Esophagus squamous epithelium (tissue), 5 donors: ENCODE results near the gene HHIPL1. TPM values are rescaled to one million over a fixed set of nuclear protein-coding genes. Genes with fewer than 3 reads are reported as not detected.

Experiments used
- DNase-seq: peaks from one replicate; lab custom pipeline; 2025; lab: John Stamatoyannopoulos, UW
- H3K27ac ChIP-seq, 4 donors: fragments of 200-600 bp; sonication (generic); one replicate each; pipeline ENCODE4 v1.5.1; 2016 to 2019; ENCODE audit warnings: mild to moderate bottlenecking in 1 of 4
- H3K27me3 ChIP-seq, 4 donors: fragments of 200-600 bp; sonication (generic); 1 replicate in 3 of 4; 2 replicates in 1 of 4; pipeline versions ENCODE4 v1.5.1 to v1.6.0; 2017 to 2021; ENCODE audit warnings: antibody characterized with exemption in 1 of 4
- H3K36me3 ChIP-seq, 3 donors: fragments of 200-600 bp; sonication (generic); one replicate each; pipeline ENCODE4 v1.5.1; 2016 to 2019
- H3K4me1 ChIP-seq, 3 donors: fragments of 200-600 bp; sonication (generic); one replicate each; pipeline ENCODE4 v1.5.1; 2017 to 2019
- H3K4me3 ChIP-seq, 4 donors: fragments of 200-600 bp; sonication (generic); 1 replicate in 3 of 4; 2 replicates in 1 of 4; pipeline ENCODE4 v1.5.1; 2016 to 2019; ENCODE audit warnings: mild to moderate bottlenecking in 2 of 4, moderate library complexity in 1 of 4
- H3K9me3 ChIP-seq, 3 donors: fragments of 200-600 bp; sonication (generic); one replicate each; pipeline ENCODE4 v1.5.1; 2016 to 2019
- POLR2A ChIP-seq, 4 donors: fragments of 450-650 bp; IDR thresholded peaks; one replicate each; pipeline ENCODE4 v1.6.1; 2017; ENCODE audit warnings: antibody characterized with exemption in 4 of 4, mild to moderate bottlenecking in 4 of 4, moderate library complexity in 3 of 4
- WGBS, 2 donors: methylation state at CpG; one replicate each; pipeline ENCODE4 v1.1.5; 2018; 5-methylcytosine and 5-hydroxymethylcytosine counted together
- intact Hi-C: fragments of 100-400 bp; cut with DNase I; formaldehyde crosslinking; loops from one replicate; pipeline ENCODE4 v1.15.0; 2022
- total RNA-seq, 4 donors: library from RNA; depleted of rRNA; stranded (reverse); fragments of >200 nt; gene quantifications; one replicate each; pipeline ENCODE4 v1.1.0, GENCODE V29; 2016
- TF ChIP-seq, protein P1 (sequence below), 6 experiments: fragments of 450-650 bp in 4 of 6; fragments of 200-600 bp in 2 of 6; sonication (generic) in 2 of 6; IDR thresholded peaks; one replicate each; pipeline ENCODE4 v1.5.1; 2016 to 2019; ENCODE audit warnings: antibody characterized with exemption in 6 of 6, mild to moderate bottlenecking in 4 of 6, moderate library complexity in 4 of 6
- donor health status: DM: yes; HTN: yes; CAD: no.

HHIPL1 gene
- total RNA-seq, 4 donors from 2014 or later, result 0.22 to 1.3 (median 0.59) TPM; not detected in 1

DNA sequence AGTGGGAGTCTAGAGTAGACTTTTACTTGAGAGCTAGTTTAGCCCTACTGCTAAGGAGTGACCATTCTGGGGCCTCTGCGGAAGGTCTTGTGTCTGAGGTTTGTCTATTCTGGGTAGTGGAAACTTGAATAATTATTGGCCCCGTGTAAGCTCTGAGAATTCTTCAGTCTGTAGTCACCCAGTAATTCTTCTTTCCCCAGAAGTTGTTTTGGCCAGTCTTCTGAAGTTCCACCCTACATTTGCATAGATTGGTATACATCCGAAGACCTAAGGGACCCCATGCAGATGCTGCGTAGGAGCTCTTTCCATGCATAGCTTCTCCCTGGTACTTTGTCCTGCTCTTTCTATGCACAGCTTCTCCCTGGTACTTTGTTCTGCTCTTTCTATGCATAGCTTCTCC is 52.0 kb downstream of the HHIPL1 start:
- Histone ChIP-seq H3K36me3 (no peaks in the 10 kb centered on the region), H3K27me3 (no peaks in the 10 kb centered on the region), H3K9me3 (peaks cover 0 to 2% (median 0%) of the 10 kb centered on the region in 3 donors), H3K4me3 (no peak overlapping the region), H3K27ac (no peak overlapping the region), H3K4me1 (no peaks in the 10 kb centered on the region)
- 84 to 89% methylated on average over 4 of the region's 4 CpGs for WGBS, 2 donors
- intact Hi-C loops, result no loop called here
- TF ChIP-seq POLR2A (IDR thresholded peaks at IDR 0.05), result no peak
- TF ChIP-seq, protein P1, sequence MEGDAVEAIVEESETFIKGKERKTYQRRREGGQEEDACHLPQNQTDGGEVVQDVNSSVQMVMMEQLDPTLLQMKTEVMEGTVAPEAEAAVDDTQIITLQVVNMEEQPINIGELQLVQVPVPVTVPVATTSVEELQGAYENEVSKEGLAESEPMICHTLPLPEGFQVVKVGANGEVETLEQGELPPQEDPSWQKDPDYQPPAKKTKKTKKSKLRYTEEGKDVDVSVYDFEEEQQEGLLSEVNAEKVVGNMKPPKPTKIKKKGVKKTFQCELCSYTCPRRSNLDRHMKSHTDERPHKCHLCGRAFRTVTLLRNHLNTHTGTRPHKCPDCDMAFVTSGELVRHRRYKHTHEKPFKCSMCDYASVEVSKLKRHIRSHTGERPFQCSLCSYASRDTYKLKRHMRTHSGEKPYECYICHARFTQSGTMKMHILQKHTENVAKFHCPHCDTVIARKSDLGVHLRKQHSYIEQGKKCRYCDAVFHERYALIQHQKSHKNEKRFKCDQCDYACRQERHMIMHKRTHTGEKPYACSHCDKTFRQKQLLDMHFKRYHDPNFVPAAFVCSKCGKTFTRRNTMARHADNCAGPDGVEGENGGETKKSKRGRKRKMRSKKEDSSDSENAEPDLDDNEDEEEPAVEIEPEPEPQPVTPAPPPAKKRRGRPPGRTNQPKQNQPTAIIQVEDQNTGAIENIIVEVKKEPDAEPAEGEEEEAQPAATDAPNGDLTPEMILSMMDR (IDR thresholded peaks at IDR 0.05), result no peak
- DNase-seq, result no peak

DNA sequence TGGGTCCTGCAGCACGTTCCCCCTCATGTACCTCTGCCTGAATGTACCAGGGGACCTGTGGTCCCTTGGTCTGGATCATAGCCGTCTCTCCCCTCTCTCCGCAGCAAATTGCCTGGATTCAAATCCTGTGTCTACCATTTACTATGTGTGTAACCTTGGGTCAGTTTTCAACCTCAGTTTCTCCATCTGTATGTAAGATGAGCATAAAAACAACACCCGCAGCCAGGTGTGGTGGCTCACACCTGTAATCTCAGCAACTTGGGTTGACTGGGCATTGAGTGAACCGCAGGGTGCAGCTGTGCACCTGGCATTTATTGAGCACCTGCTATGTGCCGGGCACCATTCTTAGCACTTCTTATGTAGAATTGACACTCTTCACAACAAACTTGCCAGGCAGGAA is 53.3 kb downstream of the HHIPL1 start:
- H3K36me3 ChIP-seq, result no peaks in the 10 kb centered on the region
- TF ChIP-seq, protein P1 (IDR thresholded peaks at IDR 0.05), result no peak
- TF ChIP-seq POLR2A (IDR thresholded peaks at IDR 0.05), result no peak
- 79 to 84% methylated on average over 6 of the region's 6 CpGs for WGBS, 2 donors

DNA sequence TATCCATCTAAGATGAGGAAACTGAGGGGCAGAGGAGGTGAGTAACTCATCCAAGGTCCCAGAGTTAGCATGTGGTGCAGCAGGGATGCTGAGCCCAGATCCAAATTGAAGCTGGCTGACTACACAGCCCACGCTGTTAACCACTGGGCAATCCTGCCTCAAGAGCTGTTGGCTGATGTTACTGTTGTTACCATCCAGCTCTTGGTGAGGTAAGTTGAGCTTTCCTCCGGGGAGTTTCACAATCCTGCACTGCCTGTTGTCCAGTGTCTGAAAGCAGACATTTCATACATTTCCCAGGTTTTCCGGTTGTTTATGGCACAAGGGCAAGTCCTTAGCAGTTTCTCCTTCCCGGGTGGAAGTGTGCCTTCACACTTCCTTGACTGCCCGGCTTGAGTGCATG is 53.7 kb downstream of the HHIPL1 start:
- intact Hi-C loops, result no loop called here
- TF ChIP-seq, protein P1 (IDR thresholded peaks at IDR 0.05), result no peak
- TF ChIP-seq POLR2A (IDR thresholded peaks at IDR 0.05), result no peak
- 44 to 54% methylated on average over 4 to 5 of the region's 5 CpGs for WGBS, 2 donors
- Histone ChIP-seq H3K9me3 (peaks cover 0 to 16% (median 13%) of the 10 kb centered on the region in 3 donors), H3K36me3 (no peaks in the 10 kb centered on the region), H3K27me3 (no peaks in the 10 kb centered on the region), H3K4me3 (no peak overlapping the region), H3K4me1 (no peaks in the 10 kb centered on the region), H3K27ac (no peak overlapping the region)
- DNase-seq, result no peak

More for the DNA sequence above, 53.3 kb downstream of the HHIPL1 start:
- H3K27ac ChIP-seq, result no peak overlapping the region
- H3K4me3 ChIP-seq, result no peak overlapping the region
- no peaks in the 10 kb centered on the region for H3K27me3 ChIP-seq
- DNase-seq, result no peak
- no peaks in the 10 kb centered on the region for H3K4me1 ChIP-seq
- peaks cover 0 to 12% (median 9%) of the 10 kb centered on the region in 3 donors for H3K9me3 ChIP-seq
- intact Hi-C loops, result no loop called here

DNA sequence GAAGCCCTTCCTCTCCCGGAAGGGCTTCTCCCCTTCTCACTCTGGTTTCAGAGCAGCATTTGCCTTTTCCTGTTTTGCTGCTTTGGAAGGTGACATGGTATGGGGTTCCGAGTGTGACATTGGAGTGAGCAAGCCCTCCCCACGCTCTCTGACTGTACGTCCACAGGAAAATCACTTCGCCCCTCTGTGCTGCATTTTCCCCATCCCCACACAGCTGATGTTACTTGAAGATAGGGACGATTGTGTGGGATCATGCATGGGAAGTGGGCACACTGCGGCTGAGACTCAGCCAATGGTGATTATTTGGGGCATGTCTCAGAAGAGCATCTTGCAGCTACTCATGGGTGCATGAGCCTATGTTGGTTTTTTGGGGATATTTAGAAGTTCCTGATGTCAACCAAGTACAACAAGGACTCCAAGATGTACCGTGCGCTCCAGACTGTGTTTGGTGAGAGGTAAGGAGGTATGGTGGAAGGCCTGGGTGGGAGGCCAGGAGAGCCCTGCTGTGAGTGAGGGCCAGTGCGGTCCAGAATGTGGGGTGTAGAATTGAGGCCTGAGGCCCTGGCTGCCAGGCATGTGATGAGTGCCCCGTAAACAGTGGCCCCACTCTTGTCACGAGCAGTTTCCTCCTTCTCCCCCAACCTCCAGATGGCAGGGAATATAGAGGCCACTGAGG is 54.3 kb downstream of the HHIPL1 start:
- no peak overlapping the region for H3K4me3 ChIP-seq
- no peaks in the 10 kb centered on the region for H3K4me1 ChIP-seq
- peaks cover 0 to 21% (median 15%) of the 10 kb centered on the region in 3 donors for H3K9me3 ChIP-seq
- H3K27me3 ChIP-seq, result no peaks in the 10 kb centered on the region
- DNase-seq, result no peak
- intact Hi-C loops, result no loop called here
- H3K27ac ChIP-seq, result no peak overlapping the region
- no peaks in the 10 kb centered on the region for H3K36me3 ChIP-seq
- WGBS, 2 donors, result 77 to 86% methylated on average over 8 to 10 of the region's 12 CpGs
- TF ChIP-seq, protein P1 (IDR thresholded peaks at IDR 0.05), result no peak
- no peak for TF ChIP-seq POLR2A (IDR thresholded peaks at IDR 0.05)

DNA sequence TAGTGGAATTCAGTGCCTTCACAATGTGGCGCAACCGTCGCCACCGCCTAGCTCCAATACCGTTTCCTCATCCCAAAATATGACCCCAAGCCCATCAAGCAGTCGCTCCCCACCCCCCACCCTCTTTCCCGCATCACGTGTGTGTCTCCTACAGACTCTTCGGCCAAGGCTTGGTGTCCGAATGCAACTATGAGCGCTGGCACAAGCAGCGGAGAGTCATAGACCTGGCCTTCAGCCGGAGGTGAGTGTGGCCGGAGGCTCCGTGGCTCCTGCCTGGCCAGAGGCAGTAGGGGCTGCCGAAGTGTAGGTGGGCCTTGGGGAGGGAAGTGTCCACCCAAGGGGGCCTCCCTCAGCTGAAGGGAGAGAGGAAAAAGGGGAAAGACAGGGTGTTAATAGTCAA is 54.9 kb downstream of the HHIPL1 start:
- intact Hi-C loops, result no loop called here
- Histone ChIP-seq H3K27me3 (no peaks in the 10 kb centered on the region), H3K4me1 (no peaks in the 10 kb centered on the region), H3K9me3 (peaks cover 0 to 21% (median 15%) of the 10 kb centered on the region in 3 donors), H3K27ac (no peak overlapping the region), H3K36me3 (no peaks in the 10 kb centered on the region), H3K4me3 (no peak overlapping the region)
- DNase-seq, result no peak
- 82 to 89% methylated on average over 7 to 10 of the region's 16 CpGs for WGBS, 2 donors
- TF ChIP-seq, protein P1 (IDR thresholded peaks at IDR 0.05), result no peak
- no peak for TF ChIP-seq POLR2A (IDR thresholded peaks at IDR 0.05)
